Measurements from ENCODE around the gene AHDC1. TPM values are rescaled to one million over a fixed set of nuclear protein-coding genes. Genes with fewer than 3 reads are reported as not detected.

The AHDC1 gene
- total RNA-seq, 1 experiment from 2014 or later: 18.4 TPM

DNA sequence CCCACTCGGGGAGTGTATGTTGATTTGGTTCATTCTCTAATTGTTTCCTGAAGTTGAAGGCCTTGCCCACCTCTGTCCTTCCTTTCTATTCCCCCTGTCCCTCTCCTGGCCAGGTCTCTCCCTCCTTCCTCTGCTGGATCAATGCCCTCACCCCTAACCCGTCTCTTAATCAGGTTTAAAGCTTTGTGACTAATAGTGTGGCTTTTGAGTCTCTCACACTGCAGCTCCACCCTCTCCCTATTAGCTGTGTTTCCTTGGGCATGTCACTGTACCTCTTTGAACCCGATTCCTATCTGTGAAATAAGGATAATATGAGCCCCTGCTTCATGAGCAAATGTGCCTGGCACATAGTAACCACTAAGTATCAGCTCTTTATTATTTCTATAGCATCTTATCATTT is 20.5 kb downstream of the AHDC1 start:
- DNase-seq (ENCODE audit: unreplicated experiment): no peak
- Mint-ChIP-seq H3K36me3 (ENCODE audit: insufficient read depth, unreplicated experiment) (peaks cover 10% of the 10 kb centered on the region), H3K9me3 (ENCODE audit: unreplicated experiment) (no peaks in the 10 kb centered on the region), H3K27me3 (ENCODE audit: insufficient read depth, unreplicated experiment) (no peaks in the 10 kb centered on the region), H3K4me1 (ENCODE audit: insufficient read depth, unreplicated experiment) (peaks cover 21% of the 10 kb centered on the region), H3K27ac (ENCODE audit: low read depth, unreplicated experiment) (no peak overlapping the region), H3K4me3 (ENCODE audit: unreplicated experiment) (no peak overlapping the region)
- ChIA-PET CTCF (interaction anchor here (0.8 to 6.6 kb wide), 3 partner anchors 14 to 26 kb away, joined by 4 to 28 read pairs (median 9); no protein-coding TSS in a partner anchor), POLR2A (interaction anchor here (1.8 to 3.5 kb wide), 2 partner anchors 11 to 94 kb away, joined by 4 to 12 read pairs; partner anchors contain the start of gene WASF2)
- intact Hi-C loops (cut with micrococcal nuclease): no loop called here
- TF ChIP-seq, protein P1, sequence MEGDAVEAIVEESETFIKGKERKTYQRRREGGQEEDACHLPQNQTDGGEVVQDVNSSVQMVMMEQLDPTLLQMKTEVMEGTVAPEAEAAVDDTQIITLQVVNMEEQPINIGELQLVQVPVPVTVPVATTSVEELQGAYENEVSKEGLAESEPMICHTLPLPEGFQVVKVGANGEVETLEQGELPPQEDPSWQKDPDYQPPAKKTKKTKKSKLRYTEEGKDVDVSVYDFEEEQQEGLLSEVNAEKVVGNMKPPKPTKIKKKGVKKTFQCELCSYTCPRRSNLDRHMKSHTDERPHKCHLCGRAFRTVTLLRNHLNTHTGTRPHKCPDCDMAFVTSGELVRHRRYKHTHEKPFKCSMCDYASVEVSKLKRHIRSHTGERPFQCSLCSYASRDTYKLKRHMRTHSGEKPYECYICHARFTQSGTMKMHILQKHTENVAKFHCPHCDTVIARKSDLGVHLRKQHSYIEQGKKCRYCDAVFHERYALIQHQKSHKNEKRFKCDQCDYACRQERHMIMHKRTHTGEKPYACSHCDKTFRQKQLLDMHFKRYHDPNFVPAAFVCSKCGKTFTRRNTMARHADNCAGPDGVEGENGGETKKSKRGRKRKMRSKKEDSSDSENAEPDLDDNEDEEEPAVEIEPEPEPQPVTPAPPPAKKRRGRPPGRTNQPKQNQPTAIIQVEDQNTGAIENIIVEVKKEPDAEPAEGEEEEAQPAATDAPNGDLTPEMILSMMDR (IDR thresholded peaks at IDR 0.05; ENCODE audit: unreplicated experiment): no peak
- BruUV-seq (replicated peaks): no TSS peak

GRCh38 chr1:27581823-27582243 is 22.1 kb downstream of the AHDC1 start:
- no peaks in the 10 kb centered on the region for H3K27me3 Mint-ChIP-seq (ENCODE audit: insufficient read depth, unreplicated experiment)
- peaks cover 10% of the 10 kb centered on the region for H3K36me3 Mint-ChIP-seq (ENCODE audit: insufficient read depth, unreplicated experiment)
- no TSS peak for BruUV-seq (replicated peaks)
- TF ChIP-seq, protein P1 (IDR thresholded peaks at IDR 0.05; ENCODE audit: unreplicated experiment): no peak
- no peak for DNase-seq (ENCODE audit: unreplicated experiment)
- no peak overlapping the region for H3K27ac Mint-ChIP-seq (ENCODE audit: low read depth, unreplicated experiment)
- H3K9me3 Mint-ChIP-seq (ENCODE audit: unreplicated experiment): no peaks in the 10 kb centered on the region
- intact Hi-C loops (cut with micrococcal nuclease): no loop called here
- ChIA-PET POLR2A (interaction anchor here (1.2 to 1.6 kb wide), 2 partner anchors 10 to 12 kb away, joined by 4 read pairs; no protein-coding TSS in a partner anchor), CTCF (interaction anchor here (0.5 to 6.6 kb wide), 6 partner anchors 13 to 516 kb away, joined by 3 to 28 read pairs (median 4); no protein-coding TSS in a partner anchor)
- no peak overlapping the region for H3K4me3 Mint-ChIP-seq (ENCODE audit: unreplicated experiment)
- peaks cover 24% of the 10 kb centered on the region for H3K4me1 Mint-ChIP-seq (ENCODE audit: insufficient read depth, unreplicated experiment)

GRCh38 chr1:27577504-27578188 is 26.3 kb downstream of the AHDC1 start:
- no peak overlapping the region for H3K4me3 Mint-ChIP-seq (ENCODE audit: unreplicated experiment)
- ChIA-PET CTCF (interaction anchor here (0.6 to 1.1 kb wide), 4 partner anchors 10 to 76 kb away, joined by 3 to 6 read pairs (median 4); no protein-coding TSS in a partner anchor), POLR2A (interaction anchor here (0.7 to 2.7 kb wide), 4 partner anchors 13 to 94 kb away, joined by 3 to 9 read pairs (median 4); partner anchors contain the start of gene IFI6)
- no peaks in the 10 kb centered on the region for H3K27me3 Mint-ChIP-seq (ENCODE audit: insufficient read depth, unreplicated experiment)
- peaks cover 30% of the 10 kb centered on the region for H3K4me1 Mint-ChIP-seq (ENCODE audit: insufficient read depth, unreplicated experiment)
- no TSS peak for BruUV-seq (replicated peaks)
- no peak for DNase-seq (ENCODE audit: unreplicated experiment)
- H3K27ac Mint-ChIP-seq (ENCODE audit: low read depth, unreplicated experiment): peak overlapping the region; percentile 57
- no peaks in the 10 kb centered on the region for H3K36me3 Mint-ChIP-seq (ENCODE audit: insufficient read depth, unreplicated experiment)
- intact Hi-C loops (cut with micrococcal nuclease): no loop called here
- no peaks in the 10 kb centered on the region for H3K9me3 Mint-ChIP-seq (ENCODE audit: unreplicated experiment)
- TF ChIP-seq, protein P1 (IDR thresholded peaks at IDR 0.05; ENCODE audit: unreplicated experiment): no peak

GRCh38 chr1:27576806-27577227 is 27.1 kb downstream of the AHDC1 start:
- no TSS peak for BruUV-seq (replicated peaks)
- Mint-ChIP-seq H3K27me3 (ENCODE audit: insufficient read depth, unreplicated experiment) (no peaks in the 10 kb centered on the region), H3K36me3 (ENCODE audit: insufficient read depth, unreplicated experiment) (no peaks in the 10 kb centered on the region), H3K27ac (ENCODE audit: low read depth, unreplicated experiment) (peak overlapping the region; percentile 57), H3K9me3 (ENCODE audit: unreplicated experiment) (no peaks in the 10 kb centered on the region), H3K4me3 (ENCODE audit: unreplicated experiment) (peak overlapping the region; percentile 53), H3K4me1 (ENCODE audit: insufficient read depth, unreplicated experiment) (peaks cover 27% of the 10 kb centered on the region)
- ChIA-PET CTCF (interaction anchor here (0.5 to 1.4 kb wide), 9 partner anchors 8 to 43 kb away, joined by 3 to 6 read pairs (median 3); partner anchors contain the start of gene AHDC1), POLR2A (interaction anchor here (0.7 to 2.7 kb wide), 3 partner anchors 14 to 37 kb away, joined by 3 to 9 read pairs (median 4); no protein-coding TSS in a partner anchor)
- TF ChIP-seq, protein P1 (IDR thresholded peaks at IDR 0.05; ENCODE audit: unreplicated experiment): no peak
- intact Hi-C loops (cut with micrococcal nuclease): no loop called here
- no peak for DNase-seq (ENCODE audit: unreplicated experiment)

Measured in MCF 10A (cell line).